CD4-positive, alpha-beta T cell (primary cell): ENCODE measurements around the gene CTSD. TPM values are rescaled to one million over a fixed set of nuclear protein-coding genes. Genes with fewer than 3 reads are reported as not detected.
A peak's percentile ranks its signal among the peaks of the same experiment; 100 is the strongest.

Experiments used
- ATAC-seq: fragments of 200-7000 bp; cut with Tn5 transposase; one replicate; pipeline ENCODE4 v1.10.0; 2022; ENCODE audit warnings: mild to moderate bottlenecking; ENCODE audit not compliant: poor library complexity
- CTCF ChIA-PET: fragments of 350-600 bp; sonication (Branson Sonifier 250); formaldehyde crosslinking; loops from one replicate; lab custom pipeline; 2021; ENCODE audit warnings: antibody characterized with exemption, inconsistent platforms; lab: Charles Lee
- POLR2A ChIA-PET: fragments of 350-600 bp; sonication (Branson Sonifier 250); formaldehyde crosslinking; loops from one replicate; lab custom pipeline; 2021; ENCODE audit warnings: antibody characterized with exemption, inconsistent platforms; lab: Charles Lee
- DNase-seq, 14 experiments: peaks; one replicate each; pipeline ENCODE4 v3.0.0-alpha.2; 2013 to 2020; ENCODE audit warnings: mixed read lengths in 2 of 14
- H3K27ac ChIP-seq, 2 donors: one replicate each; pipeline versions ENCODE4 v1.5.1 to v1.7.0; 2013; ENCODE audit warnings: low read length in 2 of 2, low read depth in 1 of 2, mild to moderate bottlenecking in 1 of 2
- H3K27me3 ChIP-seq, 2 experiments: 1 replicate in 1 of 2; 2 replicates in 1 of 2; pipeline versions ENCODE4 v1.6.1 to v1.7.0; 2013; ENCODE audit warnings: low read length in 2 of 2, control low read depth in 1 of 2, mild to moderate bottlenecking in 1 of 2, moderate library complexity in 1 of 2; ENCODE audit not compliant: insufficient read depth in 2 of 2, control insufficient read depth in 1 of 2
- H3K36me3 ChIP-seq: one replicate; pipeline ENCODE4 v1.6.1; 2013; ENCODE audit warnings: low read length, control low read depth; ENCODE audit not compliant: insufficient read depth
- H3K4me1 ChIP-seq: one replicate; pipeline ENCODE4 v1.6.1; 2013; ENCODE audit warnings: low read length, control low read depth; ENCODE audit not compliant: insufficient read depth
- H3K4me3 ChIP-seq: one replicate; pipeline ENCODE4 v1.5.1; 2013; ENCODE audit warnings: mild to moderate bottlenecking, low read length, moderate library complexity
- H3K9me3 ChIP-seq, 2 experiments: 1 replicate in 1 of 2; 2 replicates in 1 of 2; pipeline versions ENCODE4 v1.6.1 to v1.7.0; 2013; ENCODE audit warnings: low read length in 2 of 2, mild to moderate bottlenecking in 2 of 2, control low read depth in 1 of 2, moderate library complexity in 1 of 2; ENCODE audit not compliant: control insufficient read depth in 1 of 2, insufficient read depth in 1 of 2
- H3K27ac Mint-ChIP-seq: one replicate; pipeline ENCODE4 v1.8.0; 2020; ENCODE audit warnings: mixed read lengths
- H3K27me3 Mint-ChIP-seq: one replicate; pipeline ENCODE4 v1.8.0; 2021; ENCODE audit warnings: mixed read lengths
- H3K36me3 Mint-ChIP-seq: one replicate; pipeline ENCODE4 v1.8.0; 2021; ENCODE audit warnings: low read depth, mixed read lengths
- H3K4me1 Mint-ChIP-seq: one replicate; pipeline ENCODE4 v1.8.0; 2021; ENCODE audit warnings: low read depth, mixed read lengths
- H3K4me3 Mint-ChIP-seq: one replicate; pipeline ENCODE4 v1.8.0; 2020; ENCODE audit warnings: mild to moderate bottlenecking, mixed read lengths
- H3K9me3 Mint-ChIP-seq: one replicate; pipeline ENCODE4 v1.8.0; 2020; ENCODE audit warnings: mixed read lengths
- CTCF ChIP-seq: fragments of 200-600 bp; IDR thresholded peaks from one replicate; pipeline ENCODE4 v1.8.0; 2022; ENCODE audit warnings: antibody characterized with exemption, mild to moderate bottlenecking
- intact Hi-C, 2 experiments: fragments of 100-400 bp; cut with DNase I in 1 of 2; cut with micrococcal nuclease in 1 of 2; formaldehyde crosslinking; loops; one replicate each; pipeline versions ENCODE4 v1.15.1 to v1.9.0; 2023 to 2025; cut with DNase I, micrococcal nuclease
- total RNA-seq, 174 experiments: library from RNA in 2 of 174; stranded (reverse) in 2 of 174; gene quantifications; one replicate each; pipeline ENCODE4 v1.2.3 and lab custom pipeline; 2021 to 2026

CTSD gene
- total RNA-seq, 2 experiments from 2014 or later: 63.3 to 71.3 TPM

GRCh38 chr11:1812274-1812673 is 48.5 kb upstream of the CTSD start:
- Histone ChIP-seq H3K4me1 (no peaks in the 10 kb centered on the region), H3K9me3 (no peaks in the 10 kb centered on the region), H3K36me3 (no peaks in the 10 kb centered on the region), H3K4me3 (no peak overlapping the region), H3K27me3 (no peaks in the 10 kb centered on the region), H3K27ac (no peak overlapping the region)
- POLR2A ChIA-PET: no interaction called here
- no peaks in the 10 kb centered on the region for H3K36me3 Mint-ChIP-seq
- no peak for ATAC-seq
- no peak for DNase-seq
- H3K9me3 Mint-ChIP-seq: no peaks in the 10 kb centered on the region
- CTCF ChIA-PET: interaction anchor here (0.6 kb wide), 1 partner anchor 46 kb away, joined by 3 read pairs; no protein-coding TSS in a partner anchor
- H3K27ac Mint-ChIP-seq: no peak overlapping the region
- peaks cover 15% of the 10 kb centered on the region for H3K27me3 Mint-ChIP-seq
- H3K4me1 Mint-ChIP-seq: no peaks in the 10 kb centered on the region
- TF ChIP-seq CTCF: no peak
- no peak overlapping the region for H3K4me3 Mint-ChIP-seq
- intact Hi-C loops: no loop called here

DNA sequence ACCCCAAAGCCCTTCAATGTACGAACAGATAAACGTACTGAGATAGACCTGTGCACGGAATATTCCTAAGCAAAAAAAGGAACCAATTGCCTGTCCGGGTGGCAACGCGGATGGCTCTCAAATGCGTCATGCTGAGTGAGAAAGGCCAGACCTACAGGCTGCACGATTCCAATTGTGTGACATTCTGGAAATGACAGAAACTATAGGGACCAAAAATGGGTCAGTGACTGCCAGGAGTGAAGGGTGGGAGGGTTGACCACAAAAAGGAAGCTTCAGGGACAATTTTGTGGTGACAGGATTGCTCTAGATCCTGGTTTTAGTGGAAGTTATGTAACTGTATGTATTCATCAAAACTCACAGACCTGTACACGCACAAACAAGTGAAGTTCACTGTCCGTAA is 47.0 kb upstream of the CTSD start:
- H3K27ac Mint-ChIP-seq: no peak overlapping the region
- ChIA-PET CTCF (interaction anchor here (1.1 kb wide), 1 partner anchor 118 kb away, joined by 3 read pairs; no protein-coding TSS in a partner anchor), POLR2A (no interaction called here)
- H3K4me1 Mint-ChIP-seq: no peaks in the 10 kb centered on the region
- H3K4me3 Mint-ChIP-seq: no peak overlapping the region
- no peaks in the 10 kb centered on the region for H3K36me3 Mint-ChIP-seq
- DNase-seq (peak in 2 of 14 experiments; percentile 35 to 55), ATAC-seq (no peak)
- H3K36me3 ChIP-seq: no peaks in the 10 kb centered on the region
- H3K9me3 ChIP-seq: no peaks in the 10 kb centered on the region
- H3K4me1 ChIP-seq: no peaks in the 10 kb centered on the region
- H3K27ac ChIP-seq: no peak overlapping the region
- H3K4me3 ChIP-seq: no peak overlapping the region
- H3K9me3 Mint-ChIP-seq: no peaks in the 10 kb centered on the region
- H3K27me3 ChIP-seq: peaks cover 0 to under 1% of the 10 kb centered on the region in 2 experiments
- H3K27me3 Mint-ChIP-seq: peaks cover 15% of the 10 kb centered on the region
- TF ChIP-seq CTCF: no peak
- intact Hi-C loops: no loop called here

GRCh38 chr11:1807264-1807995 is 43.7 kb upstream of the CTSD start:
- Mint-ChIP-seq H3K27me3 (peaks cover 24% of the 10 kb centered on the region), H3K27ac (no peak overlapping the region), H3K9me3 (no peaks in the 10 kb centered on the region), H3K4me3 (no peak overlapping the region), H3K36me3 (no peaks in the 10 kb centered on the region), H3K4me1 (no peaks in the 10 kb centered on the region)
- ATAC-seq (no peak), DNase-seq (peak in 1 of 14 experiments; percentile 12)
- no peaks in the 10 kb centered on the region for H3K4me1 ChIP-seq
- H3K4me3 ChIP-seq: no peak overlapping the region
- intact Hi-C loops: no loop called here
- no peaks in the 10 kb centered on the region for H3K36me3 ChIP-seq
- no peaks in the 10 kb centered on the region for H3K9me3 ChIP-seq
- ChIA-PET CTCF (no interaction called here), POLR2A (no interaction called here)
- TF ChIP-seq CTCF: no peak
- no peak overlapping the region for H3K27ac ChIP-seq
- H3K27me3 ChIP-seq: peaks cover 0 to 4% of the 10 kb centered on the region in 2 experiments
